Thyroid gland (tissue), 4 donors: ENCODE results near the gene TMEM50A. TPM values are rescaled to one million over a fixed set of nuclear protein-coding genes. Genes with fewer than 3 reads are reported as not detected.
"Not testable (repeated sequence)": the region's sequence is repeated elsewhere in the genome, so short reads cannot be mapped to it uniquely, and the experiment has no call there.

Source experiments
- DNase-seq, 2 donors: peaks; one replicate each; pipeline ENCODE4 v3.0.0-alpha.2; 2019
- H3K27ac ChIP-seq, 3 donors: fragments of 200-600 bp; sonication (generic); 1 replicate in 2 of 3; 2 replicates in 1 of 3; pipeline ENCODE4 v1.5.1; 2016 to 2019; ENCODE audit warnings: mild to moderate bottlenecking in 1 of 3, moderate library complexity in 1 of 3
- H3K27me3 ChIP-seq: fragments of 200-600 bp; sonication (generic); one replicate; pipeline ENCODE4 v1.5.1; 2019
- H3K36me3 ChIP-seq, 2 donors: fragments of 200-600 bp; sonication (generic); one replicate each; pipeline ENCODE4 v1.5.1; 2016 to 2019
- H3K4me1 ChIP-seq, 2 donors: fragments of 200-600 bp; sonication (generic); one replicate each; pipeline ENCODE4 v1.5.1; 2017 to 2019
- H3K4me3 ChIP-seq, 3 donors: fragments of 200-600 bp; sonication (generic); replicated peaks in 1 of 3; 1 replicate in 2 of 3; 2 replicates in 1 of 3; pipeline ENCODE4 v1.5.1; 2016; ENCODE audit warnings: mild to moderate bottlenecking in 1 of 3
- H3K9me3 ChIP-seq: fragments of 200-600 bp; sonication (generic); one replicate; pipeline ENCODE4 v1.5.1; 2017
- WGBS, 2 donors: methylation state at CpG; one replicate each; pipeline ENCODE4 v1.1.5; 2017; 5-methylcytosine and 5-hydroxymethylcytosine counted together
- intact Hi-C: fragments of 100-400 bp; cut with DNase I; formaldehyde crosslinking; loops from one replicate; pipeline ENCODE4 v1.15.1; 2023
- total RNA-seq, 4 donors: library from RNA; depleted of rRNA; stranded (reverse); fragments of >200 nt; gene quantifications; one replicate each; pipeline ENCODE4 v1.2.3, GENCODE V29; 2016

Gene TMEM50A
- total RNA-seq, 4 donors from 2014 or later: 66.4 to 89.2 (median 78.5) TPM

- H3K9me3 ChIP-seq, H3K27ac ChIP-seq, H3K4me3 ChIP-seq, DNase-seq, intact Hi-C loops, H3K27me3 ChIP-seq, H3K36me3 ChIP-seq, H3K4me1 ChIP-seq: not testable (repeated sequence)
- WGBS, 2 donors: 74 to 92% methylated on average over 1 of the region's 1 CpG
These were observed 29.0 kb upstream of the TMEM50A start for GRCh38 chr1:25309085-25309484.

- H3K27ac ChIP-seq, DNase-seq, H3K27me3 ChIP-seq, H3K4me1 ChIP-seq, H3K4me3 ChIP-seq, H3K36me3 ChIP-seq, H3K9me3 ChIP-seq, intact Hi-C loops: not testable (repeated sequence)
- 85 to 95% methylated on average over 1 of the region's 1 CpG for WGBS, 2 donors
These were observed 28.6 kb upstream of the TMEM50A start for GRCh38 chr1:25309486-25309885.

GRCh38 chr1:25312806-25313470 lies 25.2 kb upstream of the TMEM50A start:
- H3K9me3 ChIP-seq, H3K4me3 ChIP-seq, H3K36me3 ChIP-seq, intact Hi-C loops, DNase-seq, H3K4me1 ChIP-seq, H3K27ac ChIP-seq, H3K27me3 ChIP-seq: not testable (repeated sequence)

- H3K4me1 ChIP-seq, intact Hi-C loops, H3K27ac ChIP-seq, H3K4me3 ChIP-seq, H3K27me3 ChIP-seq, H3K9me3 ChIP-seq, H3K36me3 ChIP-seq: not testable (repeated sequence)
- WGBS, 2 donors: 88 to 95% methylated on average over 9 of the region's 9 CpGs
- peak in 1 of 2 donors; percentile 11 for DNase-seq
These were observed 17.7 kb upstream of the TMEM50A start for GRCh38 chr1:25320314-25320938.

DNA sequence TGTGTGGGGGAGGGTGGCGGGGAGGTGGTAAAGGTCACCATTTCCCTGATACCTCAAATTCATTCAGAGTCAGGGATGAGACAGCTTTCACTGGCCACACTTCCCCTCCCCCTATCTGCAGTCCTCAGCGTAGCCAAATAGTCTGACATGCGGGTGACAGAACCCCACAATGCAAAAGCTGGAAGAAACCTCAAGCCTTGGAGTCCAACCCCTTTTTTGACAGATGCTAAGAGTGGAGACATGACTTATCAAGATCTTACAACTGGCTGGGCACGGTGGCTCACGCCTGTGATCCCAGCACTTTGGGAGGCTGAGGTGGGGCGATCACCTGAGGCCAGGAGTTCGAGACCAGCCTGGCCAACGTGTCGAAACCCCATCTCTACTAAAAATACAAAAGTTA lies 16.0 kb upstream of the TMEM50A start:
- H3K36me3 ChIP-seq, H3K4me1 ChIP-seq, intact Hi-C loops, H3K4me3 ChIP-seq, H3K9me3 ChIP-seq, DNase-seq, H3K27me3 ChIP-seq, H3K27ac ChIP-seq: not testable (repeated sequence)
- WGBS, 2 donors: 86 to 92% methylated on average over 8 to 9 of the region's 9 CpGs

GRCh38 chr1:25324407-25324806 lies 13.7 kb upstream of the TMEM50A start:
- H3K4me3 ChIP-seq, intact Hi-C loops: not testable (repeated sequence)

GRCh38 chr1:25327864-25328790 lies 10.0 kb upstream of the TMEM50A start:
- intact Hi-C loops, H3K9me3 ChIP-seq, H3K4me3 ChIP-seq, H3K36me3 ChIP-seq, H3K27me3 ChIP-seq, H3K27ac ChIP-seq, H3K4me1 ChIP-seq, DNase-seq: not testable (repeated sequence)
- WGBS, 2 donors: no CpG with 5 or more reads among the region's 17 CpGs

More at GRCh38 chr1:25324407-25324806, 13.7 kb upstream of the TMEM50A start:
- not testable (repeated sequence) for H3K27ac ChIP-seq, H3K27me3 ChIP-seq, H3K9me3 ChIP-seq, H3K36me3 ChIP-seq, H3K4me1 ChIP-seq, DNase-seq
- WGBS, 2 donors: 98 to 100% methylated on average over 3 of the region's 3 CpGs

- intact Hi-C loops, H3K36me3 ChIP-seq: not testable (repeated sequence)
- 66 to 71% methylated on average over 4 of the region's 4 CpGs for WGBS, 2 donors
These were observed 9.3 kb upstream of the TMEM50A start for GRCh38 chr1:25328791-25329185.

DNA sequence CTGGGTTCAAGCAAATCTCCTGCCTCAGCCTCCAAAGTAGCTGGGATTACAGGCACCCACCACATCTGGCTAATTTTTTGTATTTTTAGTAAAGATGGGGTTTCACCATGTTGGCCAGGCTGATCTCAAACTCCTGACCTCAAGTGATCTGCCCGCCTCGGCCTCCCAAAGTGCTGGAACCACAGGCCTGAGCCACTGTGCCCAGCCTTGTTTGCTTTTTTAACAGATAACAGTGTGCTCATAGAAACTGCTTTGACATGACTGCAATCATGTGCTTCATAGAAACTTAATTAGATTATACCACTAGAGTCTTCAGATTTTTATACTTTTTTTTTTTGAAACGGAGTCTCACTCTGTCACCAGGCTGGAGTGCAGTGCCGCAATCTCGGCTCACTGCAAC lies 8.8 kb upstream of the TMEM50A start:
- H3K27ac ChIP-seq: peak overlapping the region in 1 of 3 donors; percentile 38
- H3K4me1 ChIP-seq, DNase-seq, H3K36me3 ChIP-seq, H3K9me3 ChIP-seq, H3K4me3 ChIP-seq, intact Hi-C loops, H3K27me3 ChIP-seq: not testable (repeated sequence)
- WGBS, 2 donors: 86% methylated on average over 5 of the region's 5 CpGs

More at GRCh38 chr1:25328791-25329185, 9.3 kb upstream of the TMEM50A start:
- not testable (repeated sequence) for H3K4me3 ChIP-seq, H3K4me1 ChIP-seq, H3K27me3 ChIP-seq, DNase-seq, H3K27ac ChIP-seq, H3K9me3 ChIP-seq

GRCh38 chr1:25329950-25330349 lies 8.2 kb upstream of the TMEM50A start:
- 58 to 65% methylated on average over 5 of the region's 5 CpGs for WGBS, 2 donors
- intact Hi-C loops: not testable (repeated sequence)
- H3K27ac ChIP-seq: peak overlapping the region in 1 of 3 donors; percentile 38

GRCh38 chr1:25336922-25337354 lies 1.2 kb upstream of the TMEM50A start:
- DNase-seq: peak; percentile 37 to 50
- H3K27ac ChIP-seq, H3K36me3 ChIP-seq, H3K27me3 ChIP-seq, intact Hi-C loops, H3K9me3 ChIP-seq: not testable (repeated sequence)
- 0 to 1% methylated on average over 11 to 15 of the region's 29 CpGs for WGBS, 2 donors
- peak overlapping the region in 2 of 3 donors; percentile 43 to 69 for H3K4me3 ChIP-seq
- peaks cover 13 to 15% of the 10 kb centered on the region in 2 donors for H3K4me1 ChIP-seq

More at GRCh38 chr1:25329950-25330349, 8.2 kb upstream of the TMEM50A start:
- DNase-seq, H3K27me3 ChIP-seq, H3K36me3 ChIP-seq, H3K9me3 ChIP-seq, H3K4me3 ChIP-seq, H3K4me1 ChIP-seq: not testable (repeated sequence)

DNA sequence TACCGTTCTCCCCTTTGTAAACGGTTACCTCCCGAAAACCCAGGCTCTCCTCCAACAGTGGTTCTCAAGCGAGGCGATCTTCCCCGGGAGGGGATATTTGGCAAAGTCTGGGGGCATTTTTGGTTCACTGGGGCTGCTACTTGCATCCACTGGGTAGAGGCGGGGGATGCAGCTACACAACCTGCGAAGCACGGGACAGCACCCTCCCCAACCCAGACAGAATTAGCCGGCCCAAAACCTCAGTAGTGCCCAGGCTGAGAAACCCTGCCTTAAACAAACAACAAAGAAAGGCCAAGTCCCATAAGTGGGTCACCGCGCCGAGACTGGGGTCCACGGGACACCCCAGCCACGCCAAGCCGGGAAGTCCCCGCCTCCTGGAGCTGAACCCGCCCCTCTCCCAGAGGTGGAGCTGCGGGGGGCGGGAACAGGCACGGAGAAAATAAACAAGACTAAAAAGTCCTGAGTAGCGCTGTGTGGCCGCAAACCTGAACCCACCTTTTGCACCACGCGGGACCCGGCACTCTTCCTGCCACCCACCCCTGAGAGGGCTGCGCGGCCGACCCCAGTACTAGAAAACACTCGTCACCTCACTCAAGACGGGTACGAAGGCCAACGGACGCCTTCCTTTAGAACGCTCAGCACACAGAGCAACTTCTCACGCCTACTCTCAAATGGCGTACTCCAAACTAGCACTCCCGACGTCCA lies 499 bp upstream of the TMEM50A start:
- WGBS, 2 donors: no CpG with 5 or more reads among the region's 39 CpGs
- H3K36me3 ChIP-seq, H3K27me3 ChIP-seq, intact Hi-C loops, H3K9me3 ChIP-seq: not testable (repeated sequence)
- Histone ChIP-seq H3K4me1 (peaks cover 13 to 15% of the 10 kb centered on the region in 2 donors), H3K27ac (peak overlapping the region; percentile 83 to 99 (median 93)), H3K4me3 (peak overlapping the region in 2 of 3 donors; percentile 69 to 98)
- peak in 1 of 2 donors; percentile 24 for DNase-seq
